Activated naive CD8-positive, alpha-beta T cell treated with anti-CD3 and anti-CD28 coated beads for 36 hours (primary cell): ENCODE data around the gene CPA1. TPM values are rescaled to one million over a fixed set of nuclear protein-coding genes. Genes with fewer than 3 reads are reported as not detected.
"Not testable (repeated sequence)": the region's sequence is repeated elsewhere in the genome, so short reads cannot be mapped to it uniquely, and the experiment has no call there.

Experiments used
- DNase-seq: peaks from one replicate; pipeline ENCODE4 v3.0.0; 2021
- H3K27ac Mint-ChIP-seq: one replicate; pipeline ENCODE4 v1.8.0; 2022; ENCODE audit warnings: mild to moderate bottlenecking, moderate library complexity, mixed read lengths
- H3K27me3 Mint-ChIP-seq: one replicate; pipeline ENCODE4 v1.8.0; 2022; ENCODE audit warnings: mild to moderate bottlenecking, mixed read lengths
- H3K36me3 Mint-ChIP-seq: one replicate; pipeline ENCODE4 v1.8.0; 2021; ENCODE audit warnings: mild to moderate bottlenecking, mixed read lengths
- H3K4me1 Mint-ChIP-seq: one replicate; pipeline ENCODE4 v1.8.0; 2021; ENCODE audit warnings: mixed read lengths
- H3K4me3 Mint-ChIP-seq: one replicate; pipeline ENCODE4 v1.8.0; 2022; ENCODE audit warnings: mild to moderate bottlenecking, moderate library complexity, mixed read lengths
- H3K9me3 Mint-ChIP-seq: one replicate; pipeline ENCODE4 v1.8.0; 2022; ENCODE audit warnings: mixed read lengths
- total RNA-seq, 2 experiments: library from RNA; stranded (reverse); gene quantifications; one replicate each; pipeline ENCODE4 v1.2.3, GENCODE V29; 2021

CPA1 gene
- total RNA-seq, 2 experiments from 2014 or later, result not detected

- DNase-seq, result peak; percentile 43
- no peaks in the 10 kb centered on the region for H3K27me3 Mint-ChIP-seq
- peaks cover 12% of the 10 kb centered on the region for H3K9me3 Mint-ChIP-seq
- H3K36me3 Mint-ChIP-seq, result peaks cover 6% of the 10 kb centered on the region
- no peak overlapping the region for H3K27ac Mint-ChIP-seq
- H3K4me3 Mint-ChIP-seq, result no peak overlapping the region
- H3K4me1 Mint-ChIP-seq, result peaks cover 28% of the 10 kb centered on the region
Measured at GRCh38 chr7:130363026-130363847, 17.1 kb upstream of the CPA1 start.

- Mint-ChIP-seq H3K4me1 (peaks cover 40% of the 10 kb centered on the region), H3K27ac (no peak overlapping the region), H3K4me3 (no peak overlapping the region), H3K27me3 (no peaks in the 10 kb centered on the region), H3K9me3 (peaks cover 12% of the 10 kb centered on the region), H3K36me3 (peaks cover 6% of the 10 kb centered on the region)
- no peak for DNase-seq
Measured at GRCh38 chr7:130364451-130364850, 15.8 kb upstream of the CPA1 start.

GRCh38 chr7:130365088-130365487 lies 15.2 kb upstream of the CPA1 start:
- Mint-ChIP-seq H3K4me1 (peaks cover 46% of the 10 kb centered on the region), H3K27me3 (no peaks in the 10 kb centered on the region), H3K36me3 (peaks cover 6% of the 10 kb centered on the region), H3K4me3 (peak overlapping the region; percentile 19), H3K9me3 (peaks cover 8% of the 10 kb centered on the region), H3K27ac (no peak overlapping the region)
- no peak for DNase-seq

- peaks cover 2% of the 10 kb centered on the region for H3K9me3 Mint-ChIP-seq
- H3K4me1 Mint-ChIP-seq, result peaks cover 46% of the 10 kb centered on the region
- H3K4me3 Mint-ChIP-seq, result peak overlapping the region; percentile 75
- H3K27me3 Mint-ChIP-seq, result no peaks in the 10 kb centered on the region
- H3K27ac Mint-ChIP-seq, result peak overlapping the region; percentile 91
- peaks cover 6% of the 10 kb centered on the region for H3K36me3 Mint-ChIP-seq
- DNase-seq, result peak; percentile 63
Measured at GRCh38 chr7:130365511-130366441, 14.5 kb upstream of the CPA1 start.

DNA sequence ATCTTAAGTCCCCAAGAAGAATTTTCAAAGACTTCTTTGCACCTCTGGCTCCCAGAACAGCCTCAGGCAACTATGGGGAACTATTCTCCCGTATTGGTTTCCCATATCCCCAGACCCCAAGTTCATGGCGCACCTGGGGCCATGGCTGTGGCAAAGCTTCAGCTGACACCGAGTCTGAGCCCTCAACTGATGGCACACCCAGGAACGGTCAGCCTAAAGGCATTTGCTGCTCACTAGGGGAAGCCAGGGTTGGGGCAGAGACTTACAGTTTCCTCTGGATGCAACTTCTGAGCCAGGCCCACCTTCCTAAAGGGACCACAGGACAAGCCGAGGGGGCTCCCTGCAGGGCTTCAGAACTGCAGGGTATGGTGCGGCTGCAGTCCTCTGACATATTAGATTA lies 13.7 kb upstream of the CPA1 start:
- Mint-ChIP-seq H3K27me3 (no peaks in the 10 kb centered on the region), H3K9me3 (peaks cover 2% of the 10 kb centered on the region), H3K27ac (peak overlapping the region; percentile 91), H3K4me1 (peaks cover 46% of the 10 kb centered on the region), H3K4me3 (peak overlapping the region; percentile 75), H3K36me3 (peaks cover 6% of the 10 kb centered on the region)
- DNase-seq, result no peak

DNA sequence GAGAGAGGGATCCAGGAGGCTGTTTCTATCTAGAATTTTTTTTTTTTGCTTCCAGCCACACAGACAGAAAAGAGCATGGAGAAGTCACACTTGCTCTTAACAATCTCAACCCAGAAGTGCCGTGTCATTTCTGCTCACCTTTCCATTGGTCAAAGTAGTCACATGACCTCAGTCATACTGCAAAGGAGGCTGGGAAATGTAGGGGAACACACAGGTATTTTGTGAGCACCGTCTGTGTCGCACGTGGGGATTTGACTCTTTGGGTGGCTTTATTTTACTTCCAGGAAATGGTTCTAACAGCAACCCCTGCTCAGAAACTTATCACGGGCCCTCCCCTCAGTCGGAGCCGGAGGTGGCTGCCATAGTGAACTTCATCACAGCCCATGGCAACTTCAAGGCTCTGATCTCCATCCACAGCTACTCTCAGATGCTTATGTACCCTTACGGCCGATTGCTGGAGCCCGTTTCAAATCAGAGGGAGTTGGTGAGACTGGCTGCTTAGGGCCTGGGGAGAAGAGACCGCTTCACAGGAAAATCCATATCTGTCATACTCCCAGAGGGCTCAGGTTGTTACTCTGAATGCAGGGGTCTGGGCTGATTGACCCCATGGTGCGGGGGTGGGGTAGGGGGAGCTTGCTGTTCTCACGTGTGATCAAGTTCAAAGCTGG lies 13.1 kb upstream of the CPA1 start:
- Mint-ChIP-seq H3K4me1 (peaks cover 46% of the 10 kb centered on the region), H3K27me3 (no peaks in the 10 kb centered on the region), H3K9me3 (peaks cover 2% of the 10 kb centered on the region), H3K4me3 (peak overlapping the region; percentile 75), H3K36me3 (peaks cover 6% of the 10 kb centered on the region), H3K27ac (peak overlapping the region; percentile 91)
- DNase-seq, result peak; percentile 26

GRCh38 chr7:130367836-130368746 lies 12.2 kb upstream of the CPA1 start:
- peaks cover 46% of the 10 kb centered on the region for H3K4me1 Mint-ChIP-seq
- H3K36me3 Mint-ChIP-seq, result peaks cover 6% of the 10 kb centered on the region
- H3K27me3 Mint-ChIP-seq, result no peaks in the 10 kb centered on the region
- H3K4me3 Mint-ChIP-seq, result peak overlapping the region; percentile 75
- no peak for DNase-seq
- peaks cover 2% of the 10 kb centered on the region for H3K9me3 Mint-ChIP-seq
- H3K27ac Mint-ChIP-seq, result peak overlapping the region; percentile 91

GRCh38 chr7:130369110-130369711 lies 11.1 kb upstream of the CPA1 start:
- peaks cover 2% of the 10 kb centered on the region for H3K9me3 Mint-ChIP-seq
- peaks cover 46% of the 10 kb centered on the region for H3K4me1 Mint-ChIP-seq
- peak; percentile 28 for DNase-seq
- H3K36me3 Mint-ChIP-seq, result peaks cover 6% of the 10 kb centered on the region
- peak overlapping the region; percentile 84 for H3K27ac Mint-ChIP-seq
- no peaks in the 10 kb centered on the region for H3K27me3 Mint-ChIP-seq
- H3K4me3 Mint-ChIP-seq, result peak overlapping the region; percentile 26

- Mint-ChIP-seq H3K27ac (peak overlapping the region; percentile 84), H3K4me1 (peaks cover 42% of the 10 kb centered on the region), H3K27me3 (no peaks in the 10 kb centered on the region), H3K4me3 (no peak overlapping the region), H3K36me3 (peaks cover 6% of the 10 kb centered on the region), H3K9me3 (peaks cover 2% of the 10 kb centered on the region)
- DNase-seq, result no peak
Measured at GRCh38 chr7:130369831-130370550, 10.3 kb upstream of the CPA1 start.

- H3K4me1 Mint-ChIP-seq, result peaks cover 33% of the 10 kb centered on the region
- H3K36me3 Mint-ChIP-seq, result peaks cover 6% of the 10 kb centered on the region
- H3K27ac Mint-ChIP-seq, result no peak overlapping the region
- no peak overlapping the region for H3K4me3 Mint-ChIP-seq
- H3K27me3 Mint-ChIP-seq, result no peaks in the 10 kb centered on the region
- H3K9me3 Mint-ChIP-seq, result peaks cover 4% of the 10 kb centered on the region
- DNase-seq, result no peak
Measured at GRCh38 chr7:130371046-130371445, 9.2 kb upstream of the CPA1 start.

DNA sequence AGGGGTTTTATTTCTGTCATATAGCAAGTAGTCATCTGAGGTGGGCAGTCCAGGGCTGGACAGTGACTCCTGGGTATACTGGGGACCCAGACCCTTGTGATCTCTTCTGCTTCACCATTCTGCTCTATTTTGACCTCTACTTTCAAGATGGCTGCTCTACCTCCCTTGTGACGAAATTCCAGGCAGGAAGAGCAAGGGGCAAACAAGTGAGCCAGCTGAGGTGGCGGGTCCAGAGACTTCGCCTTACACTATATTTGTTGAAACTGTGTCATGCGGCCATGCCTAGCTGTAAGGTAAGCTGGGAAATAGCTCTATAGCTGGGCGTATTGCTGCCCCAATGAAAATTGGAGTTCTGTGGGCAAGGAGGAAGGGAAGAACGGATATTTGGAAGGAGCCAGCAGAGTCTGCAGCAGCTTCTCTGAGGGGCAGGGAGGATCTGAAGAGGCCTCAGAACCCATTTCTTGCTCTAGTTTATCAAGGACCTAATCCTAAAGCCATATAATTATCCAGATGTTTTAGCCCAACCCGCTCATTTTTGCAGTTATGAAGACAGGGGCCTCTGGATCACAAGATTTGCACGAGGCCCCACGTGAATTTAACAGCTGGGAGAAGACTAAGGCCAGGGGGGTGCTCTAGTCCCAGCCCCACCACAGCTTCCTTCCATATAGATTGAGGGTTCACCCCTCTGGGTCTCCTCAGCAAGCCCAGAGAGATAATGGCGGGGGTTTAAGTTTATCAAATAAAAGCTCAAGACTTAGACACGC lies 7.7 kb upstream of the CPA1 start:
- H3K36me3 Mint-ChIP-seq, result no peaks in the 10 kb centered on the region
- peaks cover 22% of the 10 kb centered on the region for H3K4me1 Mint-ChIP-seq
- H3K27ac Mint-ChIP-seq, result no peak overlapping the region
- H3K27me3 Mint-ChIP-seq, result no peaks in the 10 kb centered on the region
- DNase-seq, result no peak
- no peak overlapping the region for H3K4me3 Mint-ChIP-seq
- peaks cover 8% of the 10 kb centered on the region for H3K9me3 Mint-ChIP-seq

DNA sequence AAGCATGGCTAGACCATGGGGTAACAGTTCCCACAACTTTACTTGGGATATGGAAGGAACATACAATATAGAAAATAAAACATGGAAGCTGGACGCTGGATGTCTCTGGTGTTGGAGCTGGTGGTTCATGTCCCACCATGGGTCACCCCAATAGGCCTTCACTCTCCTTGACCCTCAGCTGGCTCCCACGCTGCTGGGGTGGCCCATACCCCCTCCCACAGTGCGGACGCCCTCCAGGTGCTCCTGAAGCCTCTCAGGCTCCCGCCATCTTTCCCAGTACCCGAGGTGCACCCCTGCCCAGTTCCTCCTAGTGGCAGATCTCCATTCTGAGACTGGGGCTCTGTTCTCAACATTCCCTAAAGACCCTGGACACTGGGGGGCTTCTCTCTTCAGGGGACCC lies 5.8 kb upstream of the CPA1 start:
- no peak overlapping the region for H3K4me3 Mint-ChIP-seq
- H3K27ac Mint-ChIP-seq, result no peak overlapping the region
- DNase-seq, result no peak
- H3K27me3 Mint-ChIP-seq, result no peaks in the 10 kb centered on the region
- H3K9me3 Mint-ChIP-seq, result peaks cover 8% of the 10 kb centered on the region
- no peaks in the 10 kb centered on the region for H3K36me3 Mint-ChIP-seq
- H3K4me1 Mint-ChIP-seq, result peaks cover 6% of the 10 kb centered on the region

DNA sequence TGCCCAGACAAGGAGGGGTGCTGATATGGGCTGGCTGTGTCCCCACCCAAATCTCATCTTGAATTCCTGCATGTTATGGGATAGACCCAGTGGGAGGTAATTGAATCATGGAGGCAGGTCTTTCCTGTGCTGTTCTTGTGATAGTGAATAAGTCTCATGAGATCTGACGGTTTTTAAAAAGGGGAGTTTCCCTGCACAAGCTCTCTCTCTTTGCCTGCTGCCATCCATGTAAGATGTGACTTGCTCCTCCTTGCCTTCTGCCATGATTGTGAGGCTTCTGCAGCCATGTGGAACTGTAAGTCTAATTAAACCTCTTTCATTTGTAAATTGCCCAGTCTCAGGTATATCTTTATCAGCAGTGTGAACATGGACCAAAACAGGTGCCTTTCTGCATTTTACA lies 3.8 kb upstream of the CPA1 start:
- not testable (repeated sequence) for H3K4me3 Mint-ChIP-seq, H3K9me3 Mint-ChIP-seq, H3K36me3 Mint-ChIP-seq, H3K27ac Mint-ChIP-seq, H3K27me3 Mint-ChIP-seq, H3K4me1 Mint-ChIP-seq, DNase-seq
